IPS DF 6.9 (cell line): ENCODE measurements around the gene FADS2.

Experiments
- DNase-seq: peaks from one replicate; pipeline ENCODE4 v3.0.0-alpha.2; 2013; ENCODE audit warnings: low read depth, low spot score
- H3K27ac ChIP-seq: one replicate; pipeline ENCODE4 v1.5.1; 2013; ENCODE audit warnings: low read length, control low read depth
- H3K27me3 ChIP-seq: 2 replicates; pipeline ENCODE4 v1.6.1; 2013; ENCODE audit warnings: mild to moderate bottlenecking, low read length; ENCODE audit not compliant: control insufficient read depth, insufficient read depth
- H3K36me3 ChIP-seq: 2 replicates; pipeline ENCODE4 v1.6.1; 2013; ENCODE audit warnings: low read length; ENCODE audit not compliant: control insufficient read depth, insufficient read depth
- H3K4me1 ChIP-seq: 2 replicates; pipeline ENCODE4 v1.6.1; 2013; ENCODE audit warnings: low read length; ENCODE audit not compliant: control insufficient read depth, insufficient read depth
- H3K4me3 ChIP-seq: 2 replicates; pipeline ENCODE4 v1.5.1; 2013; ENCODE audit warnings: mild to moderate bottlenecking, low read length
- H3K9me3 ChIP-seq: 2 replicates; pipeline ENCODE4 v1.6.1; 2013; ENCODE audit warnings: low read length, inconsistent platforms; ENCODE audit not compliant: control insufficient read depth, insufficient read depth
- WGBS: extraction: QIAGEN DNeasy Blood & Tissue Kit; methylation state at CpG from one replicate; pipeline ENCODE4 v1.1.7; 2013; ENCODE audit warnings: mixed read lengths, missing lambda C conversion rate; ENCODE audit not compliant: insufficient read length, insufficient coverage; 5-methylcytosine and 5-hydroxymethylcytosine counted together

FADS2 gene

GRCh38 chr11:61812736-61813411 lies 15.2 kb upstream of the FADS2 start:
- no peak overlapping the region for H3K27ac ChIP-seq
- no peak for DNase-seq
- no CpG with 5 or more reads among the region's 4 CpGs for WGBS
- H3K4me1 ChIP-seq: no peaks in the 10 kb centered on the region
- H3K9me3 ChIP-seq: no peaks in the 10 kb centered on the region
- H3K4me3 ChIP-seq: no peak overlapping the region
- H3K36me3 ChIP-seq: peaks cover 34% of the 10 kb centered on the region
- no peaks in the 10 kb centered on the region for H3K27me3 ChIP-seq

GRCh38 chr11:61814247-61814957 lies 13.7 kb upstream of the FADS2 start:
- Histone ChIP-seq H3K4me3 (peak overlapping the region; percentile 32; the same call in 1 of the 2 replicates), H3K27ac (no peak overlapping the region), H3K27me3 (no peaks in the 10 kb centered on the region), H3K9me3 (no peaks in the 10 kb centered on the region), H3K36me3 (peaks cover 31% of the 10 kb centered on the region), H3K4me1 (no peaks in the 10 kb centered on the region)
- no peak for DNase-seq
- no CpG with 5 or more reads among the region's 16 CpGs for WGBS

- Histone ChIP-seq H3K27ac (no peak overlapping the region), H3K9me3 (no peaks in the 10 kb centered on the region), H3K36me3 (peaks cover 26% of the 10 kb centered on the region), H3K27me3 (no peaks in the 10 kb centered on the region), H3K4me1 (no peaks in the 10 kb centered on the region), H3K4me3 (peak overlapping the region; percentile 77)
- WGBS: no CpG with 5 or more reads among the region's 66 CpGs
- peak; percentile 99 for DNase-seq
Measured at GRCh38 chr11:61814958-61815789, 12.9 kb upstream of the FADS2 start.

- Histone ChIP-seq H3K9me3 (no peaks in the 10 kb centered on the region), H3K27me3 (no peaks in the 10 kb centered on the region), H3K4me1 (no peaks in the 10 kb centered on the region), H3K4me3 (peak overlapping the region; percentile 77), H3K27ac (no peak overlapping the region), H3K36me3 (peaks cover 17% of the 10 kb centered on the region)
- no peak for DNase-seq
- WGBS: no CpG with 5 or more reads among the region's 69 CpGs
Measured at GRCh38 chr11:61815790-61816735, 12.0 kb upstream of the FADS2 start.

- no peaks in the 10 kb centered on the region for H3K4me1 ChIP-seq
- peaks cover 11% of the 10 kb centered on the region; the same call in 1 of the 2 replicates for H3K36me3 ChIP-seq
- H3K27me3 ChIP-seq: no peaks in the 10 kb centered on the region
- H3K9me3 ChIP-seq: no peaks in the 10 kb centered on the region
- peak within 1 kb of the TSS; percentile 77 for H3K4me3 ChIP-seq
- no peak for DNase-seq
- H3K27ac ChIP-seq: no peak within 1 kb of the TSS
- WGBS: no CpG with 5 or more reads among the region's 73 CpGs
Measured at GRCh38 chr11:61816736-61817455, 11.2 kb upstream of the FADS2 start, which contains the start of gene FADS1. Gene FADS1, minus strand, starts transcription at chr11:61817003. Its CDS starts 74 bp downstream, at chr11:61816929.

GRCh38 chr11:61817471-61818202 lies 10.5 kb upstream of the FADS2 start:
- no CpG with 5 or more reads among the region's 6 CpGs for WGBS
- peak overlapping the region; percentile 77; the same call in 1 of the 2 replicates for H3K4me3 ChIP-seq
- H3K36me3 ChIP-seq: peaks cover 5% of the 10 kb centered on the region; the same call in 1 of the 2 replicates
- DNase-seq: no peak
- no peaks in the 10 kb centered on the region for H3K9me3 ChIP-seq
- no peaks in the 10 kb centered on the region for H3K27me3 ChIP-seq
- H3K27ac ChIP-seq: no peak overlapping the region
- H3K4me1 ChIP-seq: no peaks in the 10 kb centered on the region

- no peak for DNase-seq
- no CpG with 5 or more reads among the region's 2 CpGs for WGBS
- H3K4me3 ChIP-seq: no peak overlapping the region
- H3K9me3 ChIP-seq: no peaks in the 10 kb centered on the region
- H3K36me3 ChIP-seq: no peaks in the 10 kb centered on the region
- H3K4me1 ChIP-seq: no peaks in the 10 kb centered on the region
- no peak overlapping the region for H3K27ac ChIP-seq
- no peaks in the 10 kb centered on the region for H3K27me3 ChIP-seq
Measured at GRCh38 chr11:61820174-61820573, 7.9 kb upstream of the FADS2 start.

- peak overlapping the region; percentile 15 for H3K27ac ChIP-seq
- H3K36me3 ChIP-seq: no peaks in the 10 kb centered on the region
- H3K27me3 ChIP-seq: no peaks in the 10 kb centered on the region
- peak overlapping the region; percentile 68; the same call in 1 of the 2 replicates for H3K4me3 ChIP-seq
- no peaks in the 10 kb centered on the region for H3K9me3 ChIP-seq
- WGBS: no CpG with 5 or more reads among the region's 23 CpGs
- H3K4me1 ChIP-seq: no peaks in the 10 kb centered on the region
- no peak for DNase-seq
Measured at GRCh38 chr11:61826930-61827570, 1.1 kb upstream of the FADS2 start.

- no peak for DNase-seq
- no peaks in the 10 kb centered on the region for H3K9me3 ChIP-seq
- WGBS: no CpG with 5 or more reads among the region's 16 CpGs
- H3K4me3 ChIP-seq: peak overlapping the region; percentile 68
- no peaks in the 10 kb centered on the region for H3K36me3 ChIP-seq
- no peaks in the 10 kb centered on the region for H3K27me3 ChIP-seq
- no peak overlapping the region for H3K27ac ChIP-seq
- peaks cover 4% of the 10 kb centered on the region for H3K4me1 ChIP-seq
Measured at GRCh38 chr11:61828379-61828628, 204 bp downstream of the FADS2 start.
